ENCODE measurements around the gene CXCL14. TPM values are rescaled to one million over a fixed set of nuclear protein-coding genes. Genes with fewer than 3 reads are reported as not detected.

CXCL14 gene
- total RNA-seq, 1 experiment from 2014 or later: not detected

DNA sequence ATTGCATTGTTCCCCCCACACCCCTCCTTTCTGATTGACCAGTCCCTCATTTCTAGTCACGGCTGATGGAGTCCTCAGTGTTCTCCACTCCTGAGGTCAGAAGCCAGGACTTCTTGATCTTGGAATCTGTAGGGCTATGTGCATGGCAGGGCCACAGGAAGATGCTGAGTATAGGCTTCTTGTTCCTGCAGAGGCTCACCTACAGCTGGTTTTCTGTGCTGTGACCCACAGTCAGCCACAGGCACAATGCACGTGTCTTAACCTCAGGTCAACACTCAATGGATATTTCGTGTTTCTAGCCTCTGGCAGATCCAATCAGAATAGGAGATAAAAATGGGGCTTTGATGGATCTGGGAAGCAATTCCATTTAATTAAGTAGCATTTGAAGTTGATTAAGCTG, 14.3 kb upstream of the CXCL14 start:
- Mint-ChIP-seq H3K9me3 (ENCODE audit: unreplicated experiment) (no peaks in the 10 kb centered on the region), H3K36me3 (ENCODE audit: insufficient read depth, unreplicated experiment) (no peaks in the 10 kb centered on the region), H3K27me3 (ENCODE audit: insufficient read depth, unreplicated experiment) (peaks cover 12% of the 10 kb centered on the region), H3K4me1 (ENCODE audit: low read depth, unreplicated experiment) (no peaks in the 10 kb centered on the region), H3K27ac (ENCODE audit: unreplicated experiment) (no peak overlapping the region), H3K4me3 (ENCODE audit: unreplicated experiment) (no peak overlapping the region)
- Histone ChIP-seq H3K4me1 (peaks cover under 1% of the 10 kb centered on the region; the same call in 1 of the 2 replicates), H3K9me3 (no peaks in the 10 kb centered on the region), H3K27me3 (replicated peaks; ENCODE audit: control insufficient read depth, insufficient read depth, low read length) (no peaks in the 10 kb centered on the region), H3K36me3 (ENCODE audit: control insufficient read depth, insufficient read depth, low read length) (no peaks in the 10 kb centered on the region), H3K4me3 (ENCODE audit: low read depth, low read length) (no peak overlapping the region)
- ChIA-PET POLR2A (no interaction called here), CTCF (interaction anchor here (1.3 kb wide), 1 partner anchor 27 kb away, joined by 6 read pairs; no protein-coding TSS in a partner anchor)
- TF ChIP-seq, protein P1, sequence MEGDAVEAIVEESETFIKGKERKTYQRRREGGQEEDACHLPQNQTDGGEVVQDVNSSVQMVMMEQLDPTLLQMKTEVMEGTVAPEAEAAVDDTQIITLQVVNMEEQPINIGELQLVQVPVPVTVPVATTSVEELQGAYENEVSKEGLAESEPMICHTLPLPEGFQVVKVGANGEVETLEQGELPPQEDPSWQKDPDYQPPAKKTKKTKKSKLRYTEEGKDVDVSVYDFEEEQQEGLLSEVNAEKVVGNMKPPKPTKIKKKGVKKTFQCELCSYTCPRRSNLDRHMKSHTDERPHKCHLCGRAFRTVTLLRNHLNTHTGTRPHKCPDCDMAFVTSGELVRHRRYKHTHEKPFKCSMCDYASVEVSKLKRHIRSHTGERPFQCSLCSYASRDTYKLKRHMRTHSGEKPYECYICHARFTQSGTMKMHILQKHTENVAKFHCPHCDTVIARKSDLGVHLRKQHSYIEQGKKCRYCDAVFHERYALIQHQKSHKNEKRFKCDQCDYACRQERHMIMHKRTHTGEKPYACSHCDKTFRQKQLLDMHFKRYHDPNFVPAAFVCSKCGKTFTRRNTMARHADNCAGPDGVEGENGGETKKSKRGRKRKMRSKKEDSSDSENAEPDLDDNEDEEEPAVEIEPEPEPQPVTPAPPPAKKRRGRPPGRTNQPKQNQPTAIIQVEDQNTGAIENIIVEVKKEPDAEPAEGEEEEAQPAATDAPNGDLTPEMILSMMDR (IDR thresholded peaks at IDR 0.05; ENCODE audit: insufficient read depth in 1 of 2, low read depth in 1 of 2, low read length in 1 of 2, severe bottlenecking in 1 of 2, unreplicated experiment in 1 of 2): no peak
- no TSS peak for BruUV-seq (replicated peaks)
- intact Hi-C loops (cut with micrococcal nuclease; ENCODE audit: unreplicated experiment): no loop called here
- DNase-seq: no peak

DNA sequence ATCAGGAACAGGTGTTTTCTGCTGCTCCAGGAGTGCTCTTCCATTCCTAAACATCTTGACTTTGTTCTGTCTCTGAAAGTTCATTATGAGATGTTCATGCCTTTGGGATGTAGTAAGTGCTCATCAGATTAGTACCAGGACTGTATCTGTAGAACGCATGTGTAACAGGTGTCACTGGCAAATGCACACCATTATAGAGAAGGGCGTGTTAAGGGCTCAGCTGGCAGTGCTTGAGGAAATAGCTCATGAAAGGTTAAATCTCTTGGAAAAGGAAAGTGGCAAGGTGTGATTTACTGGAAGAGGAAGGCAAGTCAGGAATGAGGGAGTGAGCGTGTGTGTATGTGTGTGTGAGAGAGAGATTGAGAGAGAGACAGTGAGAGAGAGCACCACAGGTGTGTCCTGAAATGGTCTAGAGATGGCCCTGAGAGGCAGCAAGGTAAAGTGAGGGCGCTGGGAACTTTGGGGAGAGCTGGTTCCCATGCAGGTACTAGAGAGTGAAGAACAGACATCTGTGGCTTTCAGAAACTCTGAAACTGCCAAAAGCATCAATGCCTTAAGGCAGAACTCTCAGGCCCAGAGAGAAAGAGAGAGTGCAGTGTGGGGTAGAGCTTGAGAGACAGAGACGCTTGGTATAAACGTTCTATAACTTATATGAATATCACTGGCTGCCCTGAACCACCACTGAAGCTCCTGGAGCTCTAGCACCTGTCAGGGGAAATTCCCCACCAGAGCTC, 13.7 kb upstream of the CXCL14 start:
- no peaks in the 10 kb centered on the region for H3K4me1 ChIP-seq
- Mint-ChIP-seq H3K9me3 (ENCODE audit: unreplicated experiment) (no peaks in the 10 kb centered on the region), H3K27me3 (ENCODE audit: insufficient read depth, unreplicated experiment) (peaks cover 12% of the 10 kb centered on the region), H3K36me3 (ENCODE audit: insufficient read depth, unreplicated experiment) (no peaks in the 10 kb centered on the region), H3K4me1 (ENCODE audit: low read depth, unreplicated experiment) (no peaks in the 10 kb centered on the region), H3K4me3 (ENCODE audit: unreplicated experiment) (no peak overlapping the region), H3K27ac (ENCODE audit: unreplicated experiment) (no peak overlapping the region)
- TF ChIP-seq, protein P1 (IDR thresholded peaks at IDR 0.05; ENCODE audit: insufficient read depth in 1 of 2, low read depth in 1 of 2, low read length in 1 of 2, severe bottlenecking in 1 of 2, unreplicated experiment in 1 of 2): no peak
- DNase-seq: no peak
- CTCF ChIA-PET: interaction anchor here (1.3 kb wide), 1 partner anchor 26 kb away, joined by 6 read pairs; no protein-coding TSS in a partner anchor
- H3K4me3 ChIP-seq (ENCODE audit: low read depth, low read length): no peak overlapping the region
- no TSS peak for BruUV-seq (replicated peaks)
- intact Hi-C loops (cut with micrococcal nuclease; ENCODE audit: unreplicated experiment): no loop called here
- no peaks in the 10 kb centered on the region for H3K9me3 ChIP-seq
- H3K27me3 ChIP-seq (replicated peaks; ENCODE audit: control insufficient read depth, insufficient read depth, low read length): no peaks in the 10 kb centered on the region
- POLR2A ChIA-PET: no interaction called here
- H3K36me3 ChIP-seq (ENCODE audit: control insufficient read depth, insufficient read depth, low read length): no peaks in the 10 kb centered on the region

DNA sequence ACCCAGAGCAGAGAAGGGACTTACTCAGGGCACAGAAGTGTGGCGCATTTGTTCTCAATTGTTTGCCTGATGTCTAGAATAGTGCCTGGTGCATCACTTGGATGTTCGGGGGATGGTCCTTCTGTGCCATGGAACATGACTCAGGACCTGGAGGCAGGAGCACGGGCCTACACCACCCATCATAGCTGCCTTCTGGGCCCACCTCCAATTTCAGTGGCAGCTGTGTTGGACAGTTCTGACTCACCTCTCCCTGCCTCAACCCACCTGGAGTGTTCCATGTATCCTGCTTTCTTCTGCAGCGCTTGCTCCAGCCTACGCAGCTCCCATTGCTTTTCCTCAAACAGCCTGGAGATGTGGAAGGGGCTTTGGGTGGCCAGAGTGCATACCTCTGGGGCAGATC, 12.5 kb upstream of the CXCL14 start:
- ChIA-PET POLR2A (no interaction called here), CTCF (no interaction called here)
- Mint-ChIP-seq H3K9me3 (ENCODE audit: unreplicated experiment) (no peaks in the 10 kb centered on the region), H3K4me3 (ENCODE audit: unreplicated experiment) (no peak overlapping the region), H3K27ac (ENCODE audit: unreplicated experiment) (no peak overlapping the region), H3K36me3 (ENCODE audit: insufficient read depth, unreplicated experiment) (no peaks in the 10 kb centered on the region), H3K4me1 (ENCODE audit: low read depth, unreplicated experiment) (no peaks in the 10 kb centered on the region), H3K27me3 (ENCODE audit: insufficient read depth, unreplicated experiment) (peaks cover 4% of the 10 kb centered on the region)
- no peaks in the 10 kb centered on the region for H3K27me3 ChIP-seq (replicated peaks; ENCODE audit: control insufficient read depth, insufficient read depth, low read length)
- BruUV-seq (replicated peaks): no TSS peak
- TF ChIP-seq, protein P1 (IDR thresholded peaks at IDR 0.05; ENCODE audit: insufficient read depth in 1 of 2, low read depth in 1 of 2, low read length in 1 of 2, severe bottlenecking in 1 of 2, unreplicated experiment in 1 of 2): no peak
- no peaks in the 10 kb centered on the region for H3K9me3 ChIP-seq
- DNase-seq: no peak
- intact Hi-C loops (cut with micrococcal nuclease; ENCODE audit: unreplicated experiment): no loop called here
- H3K4me1 ChIP-seq: no peaks in the 10 kb centered on the region
- no peaks in the 10 kb centered on the region for H3K36me3 ChIP-seq (ENCODE audit: control insufficient read depth, insufficient read depth, low read length)
- no peak overlapping the region for H3K4me3 ChIP-seq (ENCODE audit: low read depth, low read length)
